H1 (cell line): ENCODE measurements around the gene TUBGCP4. TPM values are rescaled to one million over a fixed set of nuclear protein-coding genes. Genes with fewer than 3 reads are reported as not detected.

Experiments used
- CTCF ChIA-PET: fragments of 300-600 bp; sonication (Branson Sonifier 250); formaldehyde crosslinking; loops from one replicate; lab custom pipeline; 2021; ENCODE audit not compliant: partially characterized antibody; lab: Charles Lee
- POLR2A ChIA-PET: fragments of 300-600 bp; sonication (Branson Sonifier 250); formaldehyde crosslinking; loops from one replicate; lab custom pipeline; 2021; ENCODE audit warnings: inconsistent platforms; ENCODE audit not compliant: partially characterized antibody; lab: Charles Lee
- DNase-seq, 2 experiments: peaks; one replicate each; pipeline versions ENCODE4 v3.0.0 to v3.0.0-alpha.2; 2010 to 2022; ENCODE audit warnings: low spot score in 2 of 2, low read depth in 1 of 2, mixed read lengths in 1 of 2
- FAIRE-seq: peaks from 2 replicates; lab custom pipeline; 2011; peaks lifted over from hg19 to GRCh38; lab: Jason Lieb, UNC
- H2AFZ ChIP-seq: 2 replicates; pipeline ENCODE4 v1.8.1; 2012; ENCODE audit warnings: low read length, inconsistent platforms
- H2AK5ac ChIP-seq: 2 replicates; pipeline ENCODE4 v1.6.1; 2013; ENCODE audit warnings: low read depth, low read length
- H2BK120ac ChIP-seq: replicated peaks from 2 replicates; pipeline ENCODE3; 2013; ENCODE audit warnings: low read depth, low read length, inconsistent platforms
- H2BK12ac ChIP-seq: 2 replicates; pipeline ENCODE4 v1.6.1; 2013; ENCODE audit warnings: low read depth, low read length
- H2BK15ac ChIP-seq: 2 replicates; pipeline ENCODE4 v1.6.1; 2013; ENCODE audit warnings: low read length
- H2BK20ac ChIP-seq: 2 replicates; pipeline ENCODE4 v1.6.1; 2013; ENCODE audit warnings: low read length
- H2BK5ac ChIP-seq: 2 replicates; pipeline ENCODE4 v1.6.1; 2013; ENCODE audit warnings: low read depth, low read length
- H3K14ac ChIP-seq: 2 replicates; pipeline ENCODE4 v1.6.1; 2013; ENCODE audit warnings: inconsistent platforms; ENCODE audit not compliant: insufficient read length
- H3K18ac ChIP-seq: 2 replicates; pipeline ENCODE4 v1.6.1; 2013; ENCODE audit warnings: low read length; ENCODE audit errors: extremely low read depth
- H3K23ac ChIP-seq: 2 replicates; pipeline ENCODE4 v1.6.1; 2013; ENCODE audit warnings: inconsistent platforms; ENCODE audit not compliant: insufficient read length
- H3K23me2 ChIP-seq: 2 replicates; pipeline ENCODE4 v1.6.1; 2013; ENCODE audit warnings: low read depth, low read length
- H3K27ac ChIP-seq: 2 replicates; pipeline ENCODE4 v1.6.1; 2011; ENCODE audit warnings: low read depth, low read length, inconsistent platforms
- H3K27me3 ChIP-seq, 4 experiments: replicated peaks in 1 of 4; 1 replicate in 1 of 4; 2 replicates in 3 of 4; pipeline versions ENCODE4 v1.6.1 to v1.8.1; 2011 to 2013; ENCODE audit warnings: low read length in 3 of 4, mild to moderate bottlenecking in 3 of 4, inconsistent platforms in 2 of 4, mixed read lengths in 2 of 4, moderate library complexity in 1 of 4; ENCODE audit not compliant: control insufficient read depth in 3 of 4, insufficient read depth in 3 of 4; ENCODE audit errors: extremely low read depth in 1 of 4
- H3K36me3 ChIP-seq, 4 experiments: 2 replicates each; pipeline versions ENCODE4 v1.6.1 to v1.8.1; 2011 to 2013; ENCODE audit warnings: mild to moderate bottlenecking in 4 of 4, low read length in 3 of 4, moderate library complexity in 2 of 4, control low read depth in 1 of 4, inconsistent platforms in 1 of 4; ENCODE audit not compliant: insufficient read depth in 4 of 4, control insufficient read depth in 2 of 4
- H3K4ac ChIP-seq: replicated peaks from 2 replicates; pipeline ENCODE3; 2013; ENCODE audit warnings: low read length, low read depth, mixed read lengths, inconsistent platforms; ENCODE audit not compliant: insufficient read length
- H3K4me1 ChIP-seq, 4 experiments: replicated peaks in 1 of 4; 1 replicate in 1 of 4; 2 replicates in 3 of 4; pipeline versions ENCODE4 v1.6.1 to v1.8.1; 2011 to 2013; ENCODE audit warnings: low read length in 3 of 4, inconsistent platforms in 2 of 4, mixed read lengths in 1 of 4; ENCODE audit not compliant: insufficient read depth in 4 of 4, control insufficient read depth in 3 of 4
- H3K4me2 ChIP-seq, 2 experiments: 2 replicates each; pipeline versions ENCODE4 v1.6.1 to v1.8.1; 2011 to 2013; ENCODE audit warnings: low read depth in 2 of 2, low read length in 2 of 2, control low read depth in 1 of 2, inconsistent platforms in 1 of 2, mild to moderate bottlenecking in 1 of 2; ENCODE audit not compliant: insufficient read depth in 1 of 2
- H3K4me3 ChIP-seq, 4 experiments: fragments of 200-600, 300-600 bp in 1 of 4; sonication (generic), shearing (Covaris generic), sonication (Bioruptor Twin) in 1 of 4; 2 replicates each; pipeline versions ENCODE4 v1.5.1 to v1.8.1; 2011 to 2016; ENCODE audit warnings: low read length in 4 of 4, low read depth in 3 of 4, control low read depth in 2 of 4, inconsistent platforms in 2 of 4, mild to moderate bottlenecking in 2 of 4, mixed read lengths in 1 of 4, moderate library complexity in 1 of 4; ENCODE audit not compliant: insufficient read depth in 2 of 4; ENCODE audit errors: extremely low read depth in 1 of 4
- H3K56ac ChIP-seq: replicated peaks from 2 replicates; pipeline ENCODE3; 2013; ENCODE audit warnings: low read depth, mild to moderate bottlenecking, mixed read lengths, low read length, inconsistent platforms; ENCODE audit not compliant: insufficient read length
- H3K79me1 ChIP-seq: 2 replicates; pipeline ENCODE4 v1.6.1; 2013; ENCODE audit warnings: low read depth, low read length, control low read depth
- H3K79me2 ChIP-seq, 2 experiments: 2 replicates each; pipeline versions ENCODE4 v1.6.1 to v1.8.1; 2012 to 2013; ENCODE audit warnings: low read length in 2 of 2, mild to moderate bottlenecking in 2 of 2, inconsistent platforms in 1 of 2; ENCODE audit not compliant: insufficient read depth in 2 of 2, control insufficient read depth in 1 of 2
- H3K9ac ChIP-seq, 4 experiments: replicated peaks in 1 of 4; 1 replicate in 1 of 4; 2 replicates in 3 of 4; pipeline versions ENCODE4 v1.6.1 to v1.8.1; 2011 to 2013; ENCODE audit warnings: low read depth in 3 of 4, low read length in 3 of 4, control low read depth in 2 of 4, mild to moderate bottlenecking in 2 of 4, moderate library complexity in 2 of 4, inconsistent platforms in 1 of 4; ENCODE audit errors: extremely low read depth in 1 of 4
- H3K9me3 ChIP-seq, 2 experiments: 2 replicates each; pipeline versions ENCODE4 v1.6.1 to v1.8.1; 2012 to 2013; ENCODE audit warnings: mild to moderate bottlenecking in 2 of 2, moderate library complexity in 2 of 2, control low read depth in 1 of 2, inconsistent platforms in 1 of 2, low read depth in 1 of 2, low read length in 1 of 2, mixed read lengths in 1 of 2; ENCODE audit not compliant: insufficient read depth in 2 of 2
- H4K20me1 ChIP-seq, 2 experiments: replicated peaks in 1 of 2; 2 replicates each; pipeline versions ENCODE3 to v1.8.1; 2011 to 2013; ENCODE audit warnings: inconsistent platforms in 2 of 2, low read length in 2 of 2, mild to moderate bottlenecking in 1 of 2; ENCODE audit not compliant: insufficient read depth in 2 of 2, control insufficient read depth in 1 of 2
- H4K5ac ChIP-seq: 2 replicates; pipeline ENCODE4 v1.6.1; 2013; ENCODE audit warnings: low read length, low read depth, mixed read lengths, inconsistent platforms; ENCODE audit not compliant: insufficient read length
- H4K8ac ChIP-seq: 2 replicates; pipeline ENCODE4 v1.8.0; 2013; ENCODE audit warnings: mild to moderate bottlenecking, moderate library complexity, low read length, inconsistent platforms; ENCODE audit not compliant: insufficient read depth; ENCODE audit errors: extremely low read depth
- H4K91ac ChIP-seq: replicated peaks from 2 replicates; pipeline ENCODE3; 2013; ENCODE audit warnings: low read length, mixed read lengths, inconsistent platforms; ENCODE audit not compliant: insufficient read length
- PHF8 ChIP-seq: fragments of 200-600 bp; sonication (generic); conservative IDR thresholded peaks from 2 replicates; pipeline ENCODE4 v1.7.1; 2012; ENCODE audit warnings: low read depth, mild to moderate bottlenecking, inconsistent platforms, low read length, moderate library complexity
- polyA plus RNA-seq, 7 experiments: library from polyadenylated mRNA; depleted of rRNA in 3 of 7; stranded (reverse) in 5 of 7; unstranded in 2 of 7; fragments of >200 nt in 5 of 7; fragments of 200-250 nt in 2 of 7; gene quantifications; 1 replicate in 5 of 7; 2 replicates in 1 of 7; 4 replicates in 1 of 7; pipeline versions ENCODE4 v1.2.1 to v1.2.3, GENCODE V29; 2011 to 2013; ENCODE audit warnings: missing spikeins in 2 of 7, mixed read lengths in 2 of 7
- total RNA-seq: library from RNA; stranded (reverse); fragmentation: NEBNext Ultra II Directional; extraction: Animal tissue kit (Norgen Biotek cat#: 25700); gene quantifications from 2 replicates; pipeline ENCODE4 v1.2.1, GENCODE V29; 2021

Gene TUBGCP4
- total and polyA plus RNA-seq, 2 of the 8 experiments (the other 6 are each of a cell fraction or from before 2014, with no cell fraction given), result 7.3 to 23.4 TPM

DNA sequence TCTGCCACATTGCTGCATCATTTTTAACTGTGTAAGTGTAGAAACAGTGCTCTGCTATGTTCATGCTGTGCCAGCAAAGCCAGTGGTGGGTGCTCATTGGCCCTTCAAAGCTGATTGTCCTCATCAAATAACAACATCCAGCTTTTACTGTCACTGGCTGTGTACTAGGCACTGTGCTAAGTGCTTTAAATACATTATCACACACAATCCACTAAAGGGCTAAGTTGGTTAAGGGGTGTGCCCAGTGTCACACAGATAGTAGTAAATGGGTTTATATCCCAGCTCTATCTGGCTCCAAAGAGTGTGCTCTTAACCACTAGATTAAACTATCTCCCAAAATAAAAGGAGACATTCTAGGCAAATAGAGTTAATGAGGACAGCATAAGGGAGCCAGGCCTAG, 7.7 kb downstream of the TUBGCP4 start:
- FAIRE-seq, result no peak

More for the DNA sequence above, 7.7 kb downstream of the TUBGCP4 start:
- Histone ChIP-seq H3K4me3 (no peak overlapping the region), H4K5ac (no peak overlapping the region), H3K56ac (no peak overlapping the region), H3K4me2 (no peak overlapping the region), H3K14ac (no peak overlapping the region), H3K79me1 (no peaks in the 10 kb centered on the region), H3K23ac (no peak overlapping the region), H2BK15ac (no peak overlapping the region), H3K4me1 (no peaks in the 10 kb centered on the region), H3K27ac (no peak overlapping the region), H2AK5ac (no peak overlapping the region), H4K20me1 (peaks cover 0 to 2% of the 10 kb centered on the region in 2 experiments), H3K4ac (no peak overlapping the region), H2BK5ac (no peak overlapping the region), H2AFZ (no peak overlapping the region), H2BK120ac (no peak overlapping the region), H2BK20ac (no peak overlapping the region), H3K9ac (no peak overlapping the region), H3K9me3 (no peaks in the 10 kb centered on the region), H3K79me2 (no peaks in the 10 kb centered on the region), H3K36me3 (peaks cover 5 to 26% (median 15%) of the 10 kb centered on the region in 4 experiments; a peak in 6 of 8 replicates), H2BK12ac (no peak overlapping the region), H4K8ac (no peak overlapping the region), H3K27me3 (no peaks in the 10 kb centered on the region), H3K18ac (no peak overlapping the region), H3K23me2 (no peaks in the 10 kb centered on the region), H4K91ac (no peak overlapping the region)
- POLR2A ChIA-PET, result interaction anchor here (1.2 kb wide), 1 partner anchor 9 kb away, joined by 3 read pairs; no protein-coding TSS in a partner anchor
- no peak for DNase-seq
- CTCF ChIA-PET, result no interaction called here
- TF ChIP-seq PHF8, result no peak
